ENCODE measurements around the gene PALM2AKAP2.
"Not testable (repeated sequence)": the region's sequence is repeated elsewhere in the genome, so short reads cannot be mapped to it uniquely, and the experiment has no call there.

Gene PALM2AKAP2

GRCh38 chr9:109817146-109817845 is 37.3 kb downstream of the PALM2AKAP2 start:
- H3K27me3 ChIP-seq (replicated peaks; ENCODE audit: control insufficient read depth, insufficient read depth, low read length), result no peaks in the 10 kb centered on the region; the same call in 1 of the 2 replicates
- no peak for TF ChIP-seq CTCF (IDR thresholded peaks at IDR 0.05; ENCODE audit: insufficient read depth, low read length, poor library complexity, severe bottlenecking)
- H3K36me3 ChIP-seq (ENCODE audit: control insufficient read depth, insufficient read depth, low read length), result no peaks in the 10 kb centered on the region
- no peak overlapping the region for H3K4me3 ChIP-seq (replicated peaks; ENCODE audit: low read depth, low read length)
- DNase-seq (ENCODE audit: extremely low read depth, insufficient read length), result no peak

GRCh38 chr9:109817846-109818472 is 38.0 kb downstream of the PALM2AKAP2 start:
- peak; percentile 84 for TF ChIP-seq CTCF (IDR thresholded peaks at IDR 0.05; ENCODE audit: insufficient read depth, low read length, poor library complexity, severe bottlenecking)
- Histone ChIP-seq H3K4me3 (replicated peaks; ENCODE audit: low read depth, low read length) (no peak overlapping the region), H3K36me3 (ENCODE audit: control insufficient read depth, insufficient read depth, low read length) (no peaks in the 10 kb centered on the region), H3K27me3 (replicated peaks; ENCODE audit: control insufficient read depth, insufficient read depth, low read length) (peaks cover under 1% of the 10 kb centered on the region)
- DNase-seq (ENCODE audit: extremely low read depth, insufficient read length), result no peak

GRCh38 chr9:109821711-109822110 is 41.7 kb downstream of the PALM2AKAP2 start:
- no peaks in the 10 kb centered on the region for H3K36me3 ChIP-seq (ENCODE audit: control insufficient read depth, insufficient read depth, low read length)
- peaks cover 2% of the 10 kb centered on the region for H3K27me3 ChIP-seq (replicated peaks; ENCODE audit: control insufficient read depth, insufficient read depth, low read length)
- DNase-seq (ENCODE audit: extremely low read depth, insufficient read length), result no peak
- no peak for TF ChIP-seq CTCF (IDR thresholded peaks at IDR 0.05; ENCODE audit: insufficient read depth, low read length, poor library complexity, severe bottlenecking)
- no peak overlapping the region for H3K4me3 ChIP-seq (replicated peaks; ENCODE audit: low read depth, low read length)

- H3K4me3 ChIP-seq (replicated peaks; ENCODE audit: low read depth, low read length); DNase-seq (ENCODE audit: extremely low read depth, insufficient read length); H3K27me3 ChIP-seq (replicated peaks; ENCODE audit: control insufficient read depth, insufficient read depth, low read length); H3K36me3 ChIP-seq (ENCODE audit: control insufficient read depth, insufficient read depth, low read length): not testable (repeated sequence)
Measured at GRCh38 chr9:109825383-109825782, 45.4 kb downstream of the PALM2AKAP2 start.

GRCh38 chr9:109826559-109826958 is 46.6 kb downstream of the PALM2AKAP2 start:
- Histone ChIP-seq H3K4me3 (replicated peaks; ENCODE audit: low read depth, low read length) (no peak overlapping the region), H3K36me3 (ENCODE audit: control insufficient read depth, insufficient read depth, low read length) (no peaks in the 10 kb centered on the region), H3K27me3 (replicated peaks; ENCODE audit: control insufficient read depth, insufficient read depth, low read length) (peaks cover 3% of the 10 kb centered on the region)
- TF ChIP-seq CTCF (IDR thresholded peaks at IDR 0.05; ENCODE audit: insufficient read depth, low read length, poor library complexity, severe bottlenecking), result no peak
- DNase-seq (ENCODE audit: extremely low read depth, insufficient read length), result no peak

GRCh38 chr9:109828254-109828653 is 48.3 kb downstream of the PALM2AKAP2 start:
- no peak for DNase-seq (ENCODE audit: extremely low read depth, insufficient read length)
- peaks cover 1% of the 10 kb centered on the region for H3K27me3 ChIP-seq (replicated peaks; ENCODE audit: control insufficient read depth, insufficient read depth, low read length)

More at GRCh38 chr9:109828254-109828653, 48.3 kb downstream of the PALM2AKAP2 start:
- no peak overlapping the region for H3K4me3 ChIP-seq (replicated peaks; ENCODE audit: low read depth, low read length)
- no peak for TF ChIP-seq CTCF (IDR thresholded peaks at IDR 0.05; ENCODE audit: insufficient read depth, low read length, poor library complexity, severe bottlenecking)
- H3K36me3 ChIP-seq (ENCODE audit: control insufficient read depth, insufficient read depth, low read length), result no peaks in the 10 kb centered on the region
